H1 (cell line): Measurements from ENCODE around the gene OSBPL5. TPM values are rescaled to one million over a fixed set of nuclear protein-coding genes. Genes with fewer than 3 reads are reported as not detected.

Source experiments
- CTCF ChIA-PET: fragments of 300-600 bp; sonication (Branson Sonifier 250); formaldehyde crosslinking; loops from one replicate; lab custom pipeline; 2021; ENCODE audit not compliant: partially characterized antibody; lab: Charles Lee
- POLR2A ChIA-PET: fragments of 300-600 bp; sonication (Branson Sonifier 250); formaldehyde crosslinking; loops from one replicate; lab custom pipeline; 2021; ENCODE audit warnings: inconsistent platforms; ENCODE audit not compliant: partially characterized antibody; lab: Charles Lee
- DNase-seq, 2 experiments: peaks; one replicate each; pipeline versions ENCODE4 v3.0.0 to v3.0.0-alpha.2; 2010 to 2022; ENCODE audit warnings: low spot score in 2 of 2, low read depth in 1 of 2, mixed read lengths in 1 of 2
- FAIRE-seq: peaks from 2 replicates; lab custom pipeline; 2011; peaks lifted over from hg19 to GRCh38; lab: Jason Lieb, UNC
- H2AFZ ChIP-seq: 2 replicates; pipeline ENCODE4 v1.8.1; 2012; ENCODE audit warnings: low read length, inconsistent platforms
- H2AK5ac ChIP-seq: 2 replicates; pipeline ENCODE4 v1.6.1; 2013; ENCODE audit warnings: low read depth, low read length
- H2BK120ac ChIP-seq: replicated peaks from 2 replicates; pipeline ENCODE3; 2013; ENCODE audit warnings: low read depth, low read length, inconsistent platforms
- H2BK12ac ChIP-seq: 2 replicates; pipeline ENCODE4 v1.6.1; 2013; ENCODE audit warnings: low read depth, low read length
- H2BK15ac ChIP-seq: 2 replicates; pipeline ENCODE4 v1.6.1; 2013; ENCODE audit warnings: low read length
- H2BK20ac ChIP-seq: 2 replicates; pipeline ENCODE4 v1.6.1; 2013; ENCODE audit warnings: low read length
- H2BK5ac ChIP-seq: 2 replicates; pipeline ENCODE4 v1.6.1; 2013; ENCODE audit warnings: low read depth, low read length
- H3K14ac ChIP-seq: 2 replicates; pipeline ENCODE4 v1.6.1; 2013; ENCODE audit warnings: inconsistent platforms; ENCODE audit not compliant: insufficient read length
- H3K18ac ChIP-seq: 2 replicates; pipeline ENCODE4 v1.6.1; 2013; ENCODE audit warnings: low read length; ENCODE audit errors: extremely low read depth
- H3K23ac ChIP-seq: 2 replicates; pipeline ENCODE4 v1.6.1; 2013; ENCODE audit warnings: inconsistent platforms; ENCODE audit not compliant: insufficient read length
- H3K23me2 ChIP-seq: 2 replicates; pipeline ENCODE4 v1.6.1; 2013; ENCODE audit warnings: low read depth, low read length
- H3K27ac ChIP-seq: 2 replicates; pipeline ENCODE4 v1.6.1; 2011; ENCODE audit warnings: low read depth, low read length, inconsistent platforms
- H3K27me3 ChIP-seq, 4 experiments: replicated peaks in 1 of 4; 1 replicate in 1 of 4; 2 replicates in 3 of 4; pipeline versions ENCODE4 v1.6.1 to v1.8.1; 2011 to 2013; ENCODE audit warnings: low read length in 3 of 4, mild to moderate bottlenecking in 3 of 4, inconsistent platforms in 2 of 4, mixed read lengths in 2 of 4, moderate library complexity in 1 of 4; ENCODE audit not compliant: control insufficient read depth in 3 of 4, insufficient read depth in 3 of 4; ENCODE audit errors: extremely low read depth in 1 of 4
- H3K36me3 ChIP-seq, 4 experiments: 2 replicates each; pipeline versions ENCODE4 v1.6.1 to v1.8.1; 2011 to 2013; ENCODE audit warnings: mild to moderate bottlenecking in 4 of 4, low read length in 3 of 4, moderate library complexity in 2 of 4, control low read depth in 1 of 4, inconsistent platforms in 1 of 4; ENCODE audit not compliant: insufficient read depth in 4 of 4, control insufficient read depth in 2 of 4
- H3K4ac ChIP-seq: replicated peaks from 2 replicates; pipeline ENCODE3; 2013; ENCODE audit warnings: low read length, low read depth, mixed read lengths, inconsistent platforms; ENCODE audit not compliant: insufficient read length
- H3K4me1 ChIP-seq, 4 experiments: replicated peaks in 1 of 4; 1 replicate in 1 of 4; 2 replicates in 3 of 4; pipeline versions ENCODE4 v1.6.1 to v1.8.1; 2011 to 2013; ENCODE audit warnings: low read length in 3 of 4, inconsistent platforms in 2 of 4, mixed read lengths in 1 of 4; ENCODE audit not compliant: insufficient read depth in 4 of 4, control insufficient read depth in 3 of 4
- H3K4me2 ChIP-seq, 2 experiments: 2 replicates each; pipeline versions ENCODE4 v1.6.1 to v1.8.1; 2011 to 2013; ENCODE audit warnings: low read depth in 2 of 2, low read length in 2 of 2, control low read depth in 1 of 2, inconsistent platforms in 1 of 2, mild to moderate bottlenecking in 1 of 2; ENCODE audit not compliant: insufficient read depth in 1 of 2
- H3K4me3 ChIP-seq, 4 experiments: fragments of 200-600, 300-600 bp in 1 of 4; sonication (generic), shearing (Covaris generic), sonication (Bioruptor Twin) in 1 of 4; 2 replicates each; pipeline versions ENCODE4 v1.5.1 to v1.8.1; 2011 to 2016; ENCODE audit warnings: low read length in 4 of 4, low read depth in 3 of 4, control low read depth in 2 of 4, inconsistent platforms in 2 of 4, mild to moderate bottlenecking in 2 of 4, mixed read lengths in 1 of 4, moderate library complexity in 1 of 4; ENCODE audit not compliant: insufficient read depth in 2 of 4; ENCODE audit errors: extremely low read depth in 1 of 4
- H3K56ac ChIP-seq: replicated peaks from 2 replicates; pipeline ENCODE3; 2013; ENCODE audit warnings: low read depth, mild to moderate bottlenecking, mixed read lengths, low read length, inconsistent platforms; ENCODE audit not compliant: insufficient read length
- H3K79me1 ChIP-seq: 2 replicates; pipeline ENCODE4 v1.6.1; 2013; ENCODE audit warnings: low read depth, low read length, control low read depth
- H3K79me2 ChIP-seq, 2 experiments: 2 replicates each; pipeline versions ENCODE4 v1.6.1 to v1.8.1; 2012 to 2013; ENCODE audit warnings: low read length in 2 of 2, mild to moderate bottlenecking in 2 of 2, inconsistent platforms in 1 of 2; ENCODE audit not compliant: insufficient read depth in 2 of 2, control insufficient read depth in 1 of 2
- H3K9ac ChIP-seq, 4 experiments: replicated peaks in 1 of 4; 1 replicate in 1 of 4; 2 replicates in 3 of 4; pipeline versions ENCODE4 v1.6.1 to v1.8.1; 2011 to 2013; ENCODE audit warnings: low read depth in 3 of 4, low read length in 3 of 4, control low read depth in 2 of 4, mild to moderate bottlenecking in 2 of 4, moderate library complexity in 2 of 4, inconsistent platforms in 1 of 4; ENCODE audit errors: extremely low read depth in 1 of 4
- H3K9me3 ChIP-seq, 2 experiments: 2 replicates each; pipeline versions ENCODE4 v1.6.1 to v1.8.1; 2012 to 2013; ENCODE audit warnings: mild to moderate bottlenecking in 2 of 2, moderate library complexity in 2 of 2, control low read depth in 1 of 2, inconsistent platforms in 1 of 2, low read depth in 1 of 2, low read length in 1 of 2, mixed read lengths in 1 of 2; ENCODE audit not compliant: insufficient read depth in 2 of 2
- H4K20me1 ChIP-seq, 2 experiments: replicated peaks in 1 of 2; 2 replicates each; pipeline versions ENCODE3 to v1.8.1; 2011 to 2013; ENCODE audit warnings: inconsistent platforms in 2 of 2, low read length in 2 of 2, mild to moderate bottlenecking in 1 of 2; ENCODE audit not compliant: insufficient read depth in 2 of 2, control insufficient read depth in 1 of 2
- H4K5ac ChIP-seq: 2 replicates; pipeline ENCODE4 v1.6.1; 2013; ENCODE audit warnings: low read length, low read depth, mixed read lengths, inconsistent platforms; ENCODE audit not compliant: insufficient read length
- H4K8ac ChIP-seq: 2 replicates; pipeline ENCODE4 v1.8.0; 2013; ENCODE audit warnings: mild to moderate bottlenecking, moderate library complexity, low read length, inconsistent platforms; ENCODE audit not compliant: insufficient read depth; ENCODE audit errors: extremely low read depth
- H4K91ac ChIP-seq: replicated peaks from 2 replicates; pipeline ENCODE3; 2013; ENCODE audit warnings: low read length, mixed read lengths, inconsistent platforms; ENCODE audit not compliant: insufficient read length
- CREB1 ChIP-seq: IDR thresholded peaks from 2 replicates; pipeline ENCODE4 v1.6.1; 2012; ENCODE audit warnings: inconsistent platforms
- SUZ12 ChIP-seq: fragments of 200-600 bp; sonication (generic); IDR thresholded peaks from 2 replicates; pipeline ENCODE4 v1.6.1; 2012; ENCODE audit warnings: mild to moderate bottlenecking, inconsistent platforms, low read length, moderate library complexity, mixed read lengths
- WGBS, 2 experiments: shearing (Covaris generic) in 1 of 2; methylation state at CpG; one replicate each; pipeline versions ENCODE4 v1.1.6 to v1.1.7; 2013 to 2015; ENCODE audit warnings: low lambda C conversion rate in 2 of 2, mixed read lengths in 2 of 2, inconsistent platforms in 1 of 2, low coverage in 1 of 2, missing lambda C conversion rate in 1 of 2; ENCODE audit not compliant: insufficient replicate concordance in 2 of 2, insufficient coverage in 1 of 2, insufficient read length in 1 of 2; ENCODE audit errors: extremely low coverage in 1 of 2, missing lambda C conversion rate in 1 of 2; 5-methylcytosine and 5-hydroxymethylcytosine counted together
- polyA plus RNA-seq, 7 experiments: library from polyadenylated mRNA; depleted of rRNA in 3 of 7; stranded (reverse) in 5 of 7; unstranded in 2 of 7; fragments of >200 nt in 5 of 7; fragments of 200-250 nt in 2 of 7; gene quantifications; 1 replicate in 5 of 7; 2 replicates in 1 of 7; 4 replicates in 1 of 7; pipeline versions ENCODE4 v1.2.1 to v1.2.3, GENCODE V29; 2011 to 2013; ENCODE audit warnings: missing spikeins in 2 of 7, mixed read lengths in 2 of 7
- total RNA-seq: library from RNA; stranded (reverse); fragmentation: NEBNext Ultra II Directional; extraction: Animal tissue kit (Norgen Biotek cat#: 25700); gene quantifications from 2 replicates; pipeline ENCODE4 v1.2.1, GENCODE V29; 2021

The OSBPL5 gene
- total and polyA plus RNA-seq, 2 of the 8 experiments (the other 6 are each of a cell fraction or from before 2014, with no cell fraction given) = 3.4 to 9.9 TPM

GRCh38 chr11:3204141-3205015 lies 39.3 kb upstream of the OSBPL5 start:
- WGBS, 2 experiments = 85% methylated on average over 16 of the region's 24 CpGs; no CpG with 5 or more reads in 1 of the 2 experiments
- TF ChIP-seq CREB1 (no peak), SUZ12 (0 out of 2 replicates have a peak, but pooled peaks have one; percentile 1)
- Histone ChIP-seq H4K91ac (no peak overlapping the region), H3K23me2 (peaks cover 19% of the 10 kb centered on the region), H3K18ac (no peak overlapping the region), H3K36me3 (no peaks in the 10 kb centered on the region), H3K4me2 (peak overlapping the region in 1 of 2 experiments; percentile 67; a peak in 1 of 4 replicates), H3K23ac (no peak overlapping the region), H2BK120ac (no peak overlapping the region), H2AFZ (no peak overlapping the region), H2BK20ac (no peak overlapping the region), H3K56ac (no peak overlapping the region), H4K8ac (no peak overlapping the region), H3K9me3 (no peaks in the 10 kb centered on the region), H3K4ac (no peak overlapping the region), H2BK15ac (peak overlapping the region; percentile 61; the same call in 1 of the 2 replicates), H3K4me1 (peaks cover 0 to 4% (median under 1%) of the 10 kb centered on the region in 4 experiments; a peak in 6 of 7 replicates), H4K20me1 (peaks cover 0 to 10% of the 10 kb centered on the region in 2 experiments), H3K27me3 (peaks cover 10 to 42% (median 32%) of the 10 kb centered on the region in 4 experiments), H2AK5ac (peak overlapping the region; percentile 39; the same call in 1 of the 2 replicates), H3K79me2 (no peaks in the 10 kb centered on the region), H3K4me3 (peak overlapping the region in 1 of 4 experiments; percentile 60; a peak in 2 of 8 replicates), H3K27ac (no peak overlapping the region), H3K14ac (no peak overlapping the region), H2BK5ac (no peak overlapping the region), H3K79me1 (no peaks in the 10 kb centered on the region), H3K9ac (no peak overlapping the region), H2BK12ac (0 out of 2 replicates have a peak overlapping the region, but pooled peaks have one; percentile 17), H4K5ac (no peak overlapping the region)
- ChIA-PET POLR2A (interaction anchor here (0.6 to 1.1 kb wide), 5 partner anchors 9 to 211 kb away, joined by 3 to 4 read pairs (median 3); no protein-coding TSS in a partner anchor), CTCF (interaction anchor here (0.9 to 12.0 kb wide), 17 partner anchors 7 to 274 kb away, joined by 3 to 99 read pairs (median 5); no protein-coding TSS in a partner anchor)
- FAIRE-seq (no peak), DNase-seq (no peak)
